ENCODE results near the gene CENPX.

Gene CENPX

DNA sequence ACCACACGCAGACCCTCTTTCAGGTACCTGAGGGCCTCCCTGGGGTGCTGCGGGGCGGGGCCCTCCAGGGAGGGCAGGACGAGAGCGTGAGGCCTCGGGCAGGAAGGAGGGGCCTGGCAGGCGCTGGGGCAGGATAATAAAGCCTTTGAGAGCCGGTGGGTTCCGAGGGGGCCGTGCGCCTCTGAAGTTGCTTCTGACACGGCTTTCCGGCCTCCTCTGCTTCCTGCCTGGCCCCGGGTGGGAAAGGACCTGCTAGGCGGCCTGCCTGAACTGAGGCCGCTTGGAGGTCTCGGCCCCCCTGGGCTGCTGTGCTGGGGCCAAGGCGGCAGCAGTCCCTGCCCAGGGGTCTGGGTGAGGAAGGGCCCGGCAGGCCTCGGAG lies 10.4 kb downstream of the CENPX start:
- TF ChIP-seq POLR2A (IDR thresholded peaks at IDR 0.05; ENCODE audit: low read depth, low read length) = no peak
- TF ChIP-seq TAF1 (IDR thresholded peaks at IDR 0.05; ENCODE audit: borderline replicate concordance, low read depth, low read length) = no peak
- no peak for TF ChIP-seq POLR2AphosphoS5 (IDR thresholded peaks at IDR 0.05; ENCODE audit: low read depth, low read length)
- no peak for FAIRE-seq
- no peak for DNase-seq (ENCODE audit: insufficient read length)

DNA sequence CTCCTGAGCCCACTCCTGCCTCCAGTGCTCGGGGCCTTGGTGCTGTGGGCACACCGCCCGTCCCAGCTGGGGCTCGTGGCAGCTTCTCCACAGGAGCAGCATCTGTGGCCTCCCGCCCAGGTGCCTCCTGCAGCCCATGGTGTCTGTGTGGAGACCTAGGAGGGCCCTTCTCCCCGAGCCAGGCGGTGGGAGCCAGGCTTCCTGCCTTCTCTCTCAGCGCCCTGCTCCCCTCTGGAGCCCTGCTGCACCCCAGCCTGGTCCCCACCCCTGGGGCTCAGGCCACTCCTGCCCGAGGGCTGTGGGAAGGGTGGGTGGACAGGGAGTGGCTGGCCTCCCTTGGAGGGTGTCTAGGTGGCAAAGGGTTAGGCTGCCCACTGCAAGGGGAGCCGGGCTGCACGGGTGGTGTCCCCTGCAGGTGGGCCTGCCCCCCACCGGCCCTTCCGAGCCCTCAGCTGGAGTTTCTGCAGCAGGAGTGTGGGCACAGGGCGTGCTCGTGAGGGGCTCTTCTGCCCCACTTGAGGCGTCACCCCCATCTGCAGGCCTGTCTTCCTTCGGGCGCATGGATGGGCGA lies 11.0 kb downstream of the CENPX start:
- TF ChIP-seq POLR2AphosphoS5 (IDR thresholded peaks at IDR 0.05; ENCODE audit: low read depth, low read length) (no peak), TAF1 (IDR thresholded peaks at IDR 0.05; ENCODE audit: borderline replicate concordance, low read depth, low read length) (no peak), POLR2A (IDR thresholded peaks at IDR 0.05; ENCODE audit: low read depth, low read length) (no peak)
- no peak for DNase-seq (ENCODE audit: insufficient read length)
- no peak for FAIRE-seq

DNA sequence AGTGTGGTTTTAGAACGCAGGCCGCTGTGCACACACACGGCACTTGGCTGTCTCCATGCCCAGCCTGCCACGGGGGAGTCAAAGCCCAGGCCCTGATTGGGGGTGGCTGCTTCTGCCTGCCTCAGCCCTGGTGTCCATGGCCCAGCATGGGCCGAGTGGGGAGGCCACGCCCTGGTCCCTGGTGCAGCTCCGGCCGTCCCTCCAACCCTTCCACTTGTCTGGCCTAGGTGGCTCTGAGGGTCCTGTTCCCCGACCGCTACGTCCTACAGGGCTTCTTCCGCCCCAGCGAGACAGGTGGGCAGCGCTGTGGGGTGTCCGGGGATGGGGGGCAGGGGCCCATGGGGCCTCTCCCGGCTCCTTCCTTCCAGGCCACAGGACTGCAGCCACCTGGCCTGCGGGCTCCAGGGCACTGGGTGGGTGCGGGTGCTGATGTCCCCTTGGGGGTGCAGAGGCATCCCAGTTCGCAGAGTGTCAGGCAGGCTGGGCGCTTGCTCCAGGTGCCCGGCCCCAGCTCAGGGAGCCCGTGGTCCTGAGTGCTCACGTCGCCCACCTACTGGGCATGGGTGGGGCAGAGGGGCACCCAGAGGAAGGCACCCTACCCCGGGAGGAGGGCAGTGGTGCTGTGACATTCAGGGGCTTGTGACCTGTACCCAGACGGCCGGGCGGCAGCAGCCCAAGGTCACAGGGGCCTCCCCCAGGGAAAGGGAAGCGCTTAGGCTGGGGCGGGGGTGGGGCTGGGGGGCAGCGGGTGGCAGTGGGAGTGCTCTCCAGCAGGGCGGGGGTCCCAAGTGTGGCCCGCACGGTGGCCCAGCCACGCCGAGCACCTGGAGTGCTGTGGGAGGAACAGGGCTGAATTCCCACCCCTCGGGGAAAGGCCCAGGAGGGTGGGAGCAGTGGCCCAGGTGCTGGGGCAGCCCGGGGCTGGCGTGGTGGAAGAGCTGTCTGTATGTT lies 11.8 kb downstream of the CENPX start:
- FAIRE-seq (no peak), DNase-seq (ENCODE audit: insufficient read length) (no peak)
- no peak for TF ChIP-seq TAF1 (IDR thresholded peaks at IDR 0.05; ENCODE audit: borderline replicate concordance, low read depth, low read length)
- no peak for TF ChIP-seq POLR2AphosphoS5 (IDR thresholded peaks at IDR 0.05; ENCODE audit: low read depth, low read length)
- TF ChIP-seq POLR2A (IDR thresholded peaks at IDR 0.05; ENCODE audit: low read depth, low read length) = no peak

DNA sequence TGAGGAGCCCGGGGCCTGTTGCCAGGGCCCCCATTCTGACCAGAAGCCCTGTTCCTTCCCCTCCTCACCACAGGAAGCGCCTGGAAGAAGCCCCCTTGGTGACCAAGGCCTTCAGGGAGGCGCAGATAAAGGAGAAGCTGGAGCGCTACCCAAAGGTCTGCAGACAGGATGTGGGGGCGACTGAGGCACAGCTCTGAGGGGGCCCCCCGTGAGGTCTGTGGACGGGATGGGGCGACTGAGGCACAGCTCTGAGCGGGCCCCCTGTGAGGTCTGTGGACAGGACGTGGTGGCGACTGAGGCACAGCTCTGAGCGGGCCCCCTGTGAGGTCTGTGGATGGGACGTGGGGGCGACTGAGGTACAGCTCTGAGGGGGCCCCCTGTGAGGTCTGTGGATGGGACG lies 13.3 kb downstream of the CENPX start:
- FAIRE-seq = no peak
- DNase-seq (ENCODE audit: insufficient read length) = no peak
- TF ChIP-seq POLR2AphosphoS5 (IDR thresholded peaks at IDR 0.05; ENCODE audit: low read depth, low read length) (no peak), TAF1 (IDR thresholded peaks at IDR 0.05; ENCODE audit: borderline replicate concordance, low read depth, low read length) (no peak), POLR2A (IDR thresholded peaks at IDR 0.05; ENCODE audit: low read depth, low read length) (no peak)

DNA sequence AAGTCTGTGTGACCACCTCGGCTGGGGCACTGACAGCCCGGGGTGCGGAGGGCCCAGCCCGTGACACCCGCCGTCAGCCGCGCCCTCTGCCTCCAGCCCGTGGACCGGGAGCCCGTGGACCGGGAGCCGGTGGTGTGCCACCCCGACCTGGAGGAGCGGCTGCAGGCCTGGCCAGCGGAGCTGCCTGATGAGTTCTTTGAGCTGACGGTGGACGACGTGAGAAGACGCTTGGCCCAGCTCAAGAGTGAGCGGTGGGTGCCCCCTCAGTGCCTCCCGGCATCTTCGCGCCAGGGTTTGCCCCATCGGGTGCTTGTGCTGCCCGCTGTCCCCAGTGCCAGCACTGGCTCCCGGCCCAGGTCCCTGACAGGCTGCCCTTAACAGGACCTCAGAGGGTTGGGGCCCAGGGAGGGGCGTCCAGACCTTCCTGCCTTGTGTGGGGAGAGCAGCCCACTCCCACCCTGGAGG lies 13.7 kb downstream of the CENPX start:
- DNase-seq (ENCODE audit: insufficient read length) (no peak), FAIRE-seq (no peak)
- TF ChIP-seq POLR2AphosphoS5 (IDR thresholded peaks at IDR 0.05; ENCODE audit: low read depth, low read length) (no peak), TAF1 (IDR thresholded peaks at IDR 0.05; ENCODE audit: borderline replicate concordance, low read depth, low read length) (no peak), POLR2A (IDR thresholded peaks at IDR 0.05; ENCODE audit: low read depth, low read length) (no peak)

DNA sequence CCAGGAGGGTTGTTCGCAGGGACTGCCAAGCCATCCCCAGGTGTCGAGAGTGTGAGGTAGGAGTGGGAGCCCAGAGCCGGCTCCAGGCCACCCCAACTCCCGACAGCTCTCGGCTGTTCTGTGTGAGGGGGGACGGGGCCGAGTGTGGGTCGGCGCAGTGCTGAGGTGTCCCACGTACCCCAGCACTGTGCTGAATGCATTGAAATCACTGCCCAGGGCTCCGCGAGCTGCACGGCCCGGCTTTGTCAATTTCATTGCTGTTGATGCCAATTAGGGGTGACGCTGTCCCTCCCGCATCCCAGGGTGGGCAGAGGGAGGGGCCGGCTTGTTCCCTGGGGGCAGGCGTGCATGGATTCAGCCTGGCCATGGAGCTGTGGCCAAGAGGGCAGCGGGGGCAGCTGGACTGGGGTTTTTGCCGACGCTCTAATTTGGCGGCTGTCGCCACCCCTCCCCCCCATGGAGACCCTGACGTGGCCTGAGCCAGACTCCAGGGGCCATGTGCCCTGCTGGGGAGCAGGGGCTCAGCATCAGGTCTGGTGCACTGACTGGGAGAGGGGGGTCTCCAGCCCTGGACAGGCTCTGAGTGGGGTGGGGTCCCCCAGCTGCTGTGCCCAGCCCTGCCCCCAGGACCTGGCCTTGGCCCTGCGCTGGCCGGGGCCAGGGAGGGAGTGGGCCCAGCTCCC lies 14.3 kb downstream of the CENPX start:
- no peak for TF ChIP-seq POLR2AphosphoS5 (IDR thresholded peaks at IDR 0.05; ENCODE audit: low read depth, low read length)
- no peak for TF ChIP-seq POLR2A (IDR thresholded peaks at IDR 0.05; ENCODE audit: low read depth, low read length)
- TF ChIP-seq TAF1 (IDR thresholded peaks at IDR 0.05; ENCODE audit: borderline replicate concordance, low read depth, low read length) = no peak
- DNase-seq (ENCODE audit: insufficient read length) (no peak), FAIRE-seq (no peak)

DNA sequence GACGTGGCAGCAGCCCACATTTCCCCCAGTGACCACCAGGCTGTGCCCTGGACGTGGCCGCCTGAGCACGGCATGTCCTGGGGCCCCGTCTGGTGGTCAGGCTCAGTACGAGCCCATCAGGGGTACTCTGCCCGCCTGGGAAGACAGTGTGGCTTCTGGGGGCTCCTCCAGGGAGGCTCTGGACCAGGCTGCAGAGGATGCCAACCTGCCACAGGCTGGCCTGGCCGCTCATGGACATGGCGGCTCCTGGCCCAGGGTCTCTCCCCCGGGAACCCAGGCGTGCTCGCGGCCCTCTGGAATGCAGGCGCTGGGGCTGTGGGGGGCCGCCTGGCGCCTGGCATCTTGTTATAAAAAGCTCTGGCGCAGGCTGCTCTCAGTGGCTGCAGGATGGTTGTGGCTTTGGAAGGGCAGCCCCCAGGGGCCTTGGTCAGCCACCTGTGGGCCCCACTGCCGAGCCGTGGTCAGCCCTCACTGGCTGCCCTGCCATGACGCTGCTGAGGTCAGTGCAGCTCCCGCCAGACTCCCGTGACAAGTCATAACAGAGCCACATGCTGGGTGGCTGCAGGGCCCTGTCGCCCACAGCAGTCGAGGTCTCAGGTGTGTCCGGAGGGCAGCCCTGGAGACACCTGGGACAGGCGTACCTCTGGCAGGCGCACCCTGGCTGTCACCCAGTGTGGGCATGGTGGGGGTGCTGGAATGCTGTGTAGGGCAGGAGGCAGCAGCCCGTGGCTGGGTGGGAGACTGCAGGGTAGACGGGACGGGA lies 15.0 kb downstream of the CENPX start:
- DNase-seq (ENCODE audit: insufficient read length) (no peak), FAIRE-seq (no peak)
- TF ChIP-seq TAF1 (IDR thresholded peaks at IDR 0.05; ENCODE audit: borderline replicate concordance, low read depth, low read length) (no peak), POLR2A (IDR thresholded peaks at IDR 0.05; ENCODE audit: low read depth, low read length) (no peak), POLR2AphosphoS5 (IDR thresholded peaks at IDR 0.05; ENCODE audit: low read depth, low read length) (no peak)

DNA sequence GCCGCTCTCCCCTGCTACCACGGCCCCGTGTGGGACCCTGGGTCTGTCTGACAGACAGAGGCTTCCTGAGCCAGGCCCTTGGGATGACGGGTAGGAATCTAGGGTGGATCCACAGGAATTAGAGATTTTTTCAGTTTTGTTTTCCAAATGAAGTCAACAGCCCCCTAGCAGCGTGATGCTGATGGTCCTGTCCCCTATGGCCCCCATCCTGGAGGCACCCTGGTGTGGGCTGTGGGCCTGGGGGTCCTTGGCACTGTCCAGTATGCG lies 15.5 kb downstream of the CENPX start:
- DNase-seq (ENCODE audit: insufficient read length) (no peak), FAIRE-seq (no peak)
- TF ChIP-seq POLR2AphosphoS5 (IDR thresholded peaks at IDR 0.05; ENCODE audit: low read depth, low read length) = no peak
- no peak for TF ChIP-seq POLR2A (IDR thresholded peaks at IDR 0.05; ENCODE audit: low read depth, low read length)
- TF ChIP-seq TAF1 (IDR thresholded peaks at IDR 0.05; ENCODE audit: borderline replicate concordance, low read depth, low read length) = no peak

DNA sequence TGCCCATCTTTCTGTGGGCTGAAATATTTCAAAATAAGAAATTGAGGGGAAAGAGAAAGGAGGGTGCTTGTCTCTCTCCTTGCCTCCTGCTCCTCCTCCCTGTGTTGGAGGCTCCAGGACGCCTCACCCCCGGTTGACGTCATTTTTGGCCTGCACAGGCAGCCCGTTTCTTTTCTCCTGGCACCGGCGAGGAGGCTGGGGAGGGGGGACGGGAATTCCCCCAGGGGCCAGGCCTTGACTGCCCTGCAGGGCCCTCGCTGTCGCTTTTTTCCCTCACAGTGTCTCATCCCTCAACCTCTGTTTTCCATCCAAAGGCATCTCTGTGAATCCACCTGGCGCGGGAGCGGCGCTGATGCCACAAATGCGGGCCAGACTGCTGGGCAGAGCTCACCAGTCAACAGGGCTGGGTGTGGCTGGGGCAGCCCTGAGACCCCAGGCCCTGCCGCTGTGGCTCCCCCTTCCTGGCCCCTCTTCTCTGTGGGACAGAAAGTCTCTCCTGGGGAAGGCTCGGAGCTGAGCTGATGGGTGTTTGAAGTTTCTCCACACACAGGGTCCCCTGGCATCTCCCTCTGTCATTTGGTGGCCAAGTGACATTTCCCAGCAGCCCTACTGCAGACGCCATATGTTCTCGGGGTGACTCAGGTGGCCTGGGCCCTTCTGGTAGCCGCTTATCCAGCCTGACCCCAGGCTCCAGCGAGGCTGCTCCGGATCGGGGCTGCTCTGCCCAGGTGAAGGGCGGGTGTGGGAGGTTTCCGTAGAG lies 16.0 kb downstream of the CENPX start:
- no peak for FAIRE-seq
- no peak for DNase-seq (ENCODE audit: insufficient read length)
- TF ChIP-seq POLR2AphosphoS5 (IDR thresholded peaks at IDR 0.05; ENCODE audit: low read depth, low read length) (no peak), POLR2A (IDR thresholded peaks at IDR 0.05; ENCODE audit: low read depth, low read length) (no peak), TAF1 (IDR thresholded peaks at IDR 0.05; ENCODE audit: borderline replicate concordance, low read depth, low read length) (no peak)

DNA sequence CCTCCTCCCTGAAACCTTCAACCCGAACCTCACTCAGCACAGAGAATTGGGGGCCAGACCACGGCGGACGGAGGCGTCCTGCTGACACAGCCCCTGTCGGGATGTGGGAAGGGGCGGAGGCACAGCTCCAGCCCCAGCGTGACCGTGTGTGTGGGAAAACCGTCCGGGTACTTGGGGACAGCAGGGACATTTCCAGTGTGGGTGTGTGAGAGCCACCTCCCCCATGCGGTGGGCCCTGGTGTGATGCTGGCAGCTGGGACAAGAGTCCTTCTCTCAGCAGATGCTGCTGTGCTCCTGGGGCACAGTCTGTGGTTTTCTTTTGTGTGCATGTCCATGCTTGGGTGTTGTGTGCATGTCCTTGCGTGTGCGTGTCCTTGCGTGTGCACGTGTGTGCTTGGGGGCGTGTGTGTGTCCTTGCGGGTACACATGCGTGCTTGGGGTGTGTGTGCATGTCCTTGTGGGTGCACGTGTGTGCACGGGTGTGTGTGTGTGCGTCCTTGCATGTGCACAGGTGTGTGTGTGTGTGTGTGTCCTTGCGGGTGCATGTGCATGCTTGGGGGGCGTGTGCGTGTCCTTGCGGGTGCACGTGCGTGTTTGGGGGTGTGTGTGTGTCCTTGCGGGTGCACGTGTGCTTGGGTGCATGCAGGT lies 16.9 kb downstream of the CENPX start:
- no peak for FAIRE-seq
- no peak for DNase-seq (ENCODE audit: insufficient read length)
- TF ChIP-seq TAF1 (IDR thresholded peaks at IDR 0.05; ENCODE audit: borderline replicate concordance, low read depth, low read length) (no peak), POLR2A (IDR thresholded peaks at IDR 0.05; ENCODE audit: low read depth, low read length) (no peak), POLR2AphosphoS5 (IDR thresholded peaks at IDR 0.05; ENCODE audit: low read depth, low read length) (no peak)
